ENCODE measurements around the gene TWIST2. TPM values are rescaled to one million over a fixed set of nuclear protein-coding genes. Genes with fewer than 3 reads are reported as not detected.
A peak's percentile ranks its signal among the peaks of the same experiment; 100 is the strongest.

The TWIST2 gene
- total and polyA plus RNA-seq, 5 donors, result 3.1 to 6.3 (median 5.0) TPM

- Histone ChIP-seq H3K4me3 (ENCODE audit: low read length) (no peak overlapping the region), H3K4me1 (ENCODE audit: control insufficient read depth, insufficient read depth, low read length) (no peaks in the 10 kb centered on the region), H3K27ac (ENCODE audit: low read length) (no peak overlapping the region), H3K9me3 (ENCODE audit: control insufficient read depth, low read length) (no peaks in the 10 kb centered on the region), H3K27me3 (ENCODE audit: control insufficient read depth, insufficient read depth) (no peaks in the 10 kb centered on the region)
- 82% methylated on average over 14 of the region's 14 CpGs for WGBS
- DNase-seq (peak in 1 of 3 donors; percentile 34), ATAC-seq (no peak)
- intact Hi-C loops (cut with DNase I), result no loop called here
Measured at GRCh38 chr2:238901461-238902057, 53.7 kb downstream of the TWIST2 start.

DNA sequence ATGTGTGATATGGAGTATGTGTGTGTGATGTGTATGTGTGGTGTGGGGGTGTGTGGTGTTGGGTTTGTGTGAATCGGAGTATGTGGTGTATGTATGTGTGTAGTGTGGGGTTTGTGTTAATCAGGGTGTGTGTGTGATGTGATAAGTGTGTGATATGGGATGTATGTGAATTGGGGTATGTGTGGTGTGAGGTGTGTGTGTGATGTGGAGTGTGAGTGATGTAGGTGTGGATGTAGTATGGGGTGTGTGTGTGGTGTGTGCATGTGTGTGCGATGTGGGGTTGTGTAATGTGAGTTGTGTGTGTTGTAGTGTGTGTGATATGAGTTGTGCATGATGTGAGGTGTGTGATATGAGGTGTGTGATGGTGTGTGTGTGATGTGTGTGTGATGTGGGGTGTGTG, 54.4 kb downstream of the TWIST2 start:
- WGBS, result 91% methylated on average over 2 of the region's 2 CpGs

DNA sequence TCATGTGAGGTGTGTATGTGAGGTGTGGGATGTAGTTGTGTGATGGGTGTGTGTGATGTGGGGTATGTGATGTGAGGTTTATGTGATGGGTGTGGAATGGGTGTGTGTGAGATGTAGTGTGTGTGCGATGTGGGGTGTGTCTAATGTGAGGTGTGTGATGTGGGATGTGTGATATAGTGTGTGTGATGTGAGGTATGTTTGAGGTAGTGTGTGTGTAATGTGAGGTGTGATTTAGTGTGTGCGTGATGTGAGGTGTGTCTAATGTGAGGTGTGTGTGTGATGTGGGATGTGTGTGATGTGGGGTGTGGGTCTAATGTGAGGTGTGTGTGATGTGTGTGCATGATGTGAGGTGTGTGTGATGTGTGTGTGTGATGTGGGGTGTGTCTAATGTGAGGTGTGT, 55.3 kb downstream of the TWIST2 start:
- Histone ChIP-seq H3K27me3 (ENCODE audit: control insufficient read depth, insufficient read depth) (no peaks in the 10 kb centered on the region), H3K4me3 (ENCODE audit: low read length) (no peak overlapping the region), H3K4me1 (ENCODE audit: control insufficient read depth, insufficient read depth, low read length) (no peaks in the 10 kb centered on the region), H3K9me3 (ENCODE audit: control insufficient read depth, low read length) (no peaks in the 10 kb centered on the region), H3K27ac (ENCODE audit: low read length) (no peak overlapping the region)
- DNase-seq (no peak), ATAC-seq (no peak)
- WGBS, result 99% methylated on average over 2 of the region's 2 CpGs
- intact Hi-C loops (cut with DNase I), result no loop called here

More for the DNA sequence above, 54.4 kb downstream of the TWIST2 start:
- no peaks in the 10 kb centered on the region for H3K27me3 ChIP-seq (ENCODE audit: control insufficient read depth, insufficient read depth)
- no peak for DNase-seq
- intact Hi-C loops (cut with DNase I), result no loop called here
- ATAC-seq, result no peak
- H3K27ac ChIP-seq (ENCODE audit: low read length), result no peak overlapping the region
- no peaks in the 10 kb centered on the region for H3K9me3 ChIP-seq (ENCODE audit: control insufficient read depth, low read length)
- no peak overlapping the region for H3K4me3 ChIP-seq (ENCODE audit: low read length)
- no peaks in the 10 kb centered on the region for H3K4me1 ChIP-seq (ENCODE audit: control insufficient read depth, insufficient read depth, low read length)

DNA sequence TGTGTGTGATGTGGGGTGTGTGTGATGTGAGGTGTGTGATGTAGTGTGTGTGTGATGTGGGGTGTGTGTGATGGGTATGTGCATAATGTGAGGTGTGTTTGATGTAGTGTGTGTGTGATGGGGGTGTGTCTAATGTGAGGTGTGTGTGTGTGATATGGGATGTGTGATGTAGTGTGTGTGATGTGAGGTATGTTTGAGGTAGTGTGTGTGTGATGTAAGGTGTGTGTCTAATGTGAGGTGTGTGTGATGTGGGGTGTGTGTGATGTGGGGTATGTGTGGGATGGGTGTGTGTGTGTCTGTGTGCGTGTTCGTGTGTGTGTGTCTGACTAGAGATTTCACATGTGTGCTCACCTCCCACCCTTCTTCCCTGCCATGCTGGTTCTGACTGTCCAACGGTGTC, 56.3 kb downstream of the TWIST2 start:
- DNase-seq, result no peak
- no peak overlapping the region for H3K4me3 ChIP-seq (ENCODE audit: low read length)
- no peaks in the 10 kb centered on the region for H3K4me1 ChIP-seq (ENCODE audit: control insufficient read depth, insufficient read depth, low read length)
- WGBS, result 88% methylated on average over 3 of the region's 3 CpGs
- H3K27ac ChIP-seq (ENCODE audit: low read length), result no peak overlapping the region
- intact Hi-C loops (cut with DNase I), result no loop called here
- H3K9me3 ChIP-seq (ENCODE audit: control insufficient read depth, low read length), result no peaks in the 10 kb centered on the region
- H3K27me3 ChIP-seq (ENCODE audit: control insufficient read depth, insufficient read depth), result no peaks in the 10 kb centered on the region
- ATAC-seq, result no peak

- no peak overlapping the region for H3K27ac ChIP-seq (ENCODE audit: low read length)
- WGBS, result 86% methylated on average over 3 of the region's 3 CpGs
- H3K4me1 ChIP-seq (ENCODE audit: control insufficient read depth, insufficient read depth, low read length), result no peaks in the 10 kb centered on the region
- ATAC-seq (no peak), DNase-seq (no peak)
- H3K27me3 ChIP-seq (ENCODE audit: control insufficient read depth, insufficient read depth), result no peaks in the 10 kb centered on the region
- intact Hi-C loops (cut with DNase I), result no loop called here
- no peaks in the 10 kb centered on the region for H3K9me3 ChIP-seq (ENCODE audit: control insufficient read depth, low read length)
- H3K4me3 ChIP-seq (ENCODE audit: low read length), result no peak overlapping the region
Measured at GRCh38 chr2:238904716-238905115, 56.8 kb downstream of the TWIST2 start.

- 74% methylated on average over 13 of the region's 13 CpGs for WGBS
- no peaks in the 10 kb centered on the region for H3K4me1 ChIP-seq (ENCODE audit: control insufficient read depth, insufficient read depth, low read length)
- H3K9me3 ChIP-seq (ENCODE audit: control insufficient read depth, low read length), result no peaks in the 10 kb centered on the region
- intact Hi-C loops (cut with DNase I), result no loop called here
- H3K4me3 ChIP-seq (ENCODE audit: low read length), result no peak overlapping the region
- no peak overlapping the region for H3K27ac ChIP-seq (ENCODE audit: low read length)
- no peaks in the 10 kb centered on the region for H3K27me3 ChIP-seq (ENCODE audit: control insufficient read depth, insufficient read depth)
- ATAC-seq (no peak), DNase-seq (peak in 2 of 3 donors; percentile 10 to 41)
Measured at GRCh38 chr2:238905224-238905623, 57.3 kb downstream of the TWIST2 start.

GRCh38 chr2:238905644-238906043, 57.8 kb downstream of the TWIST2 start:
- Histone ChIP-seq H3K4me1 (ENCODE audit: control insufficient read depth, insufficient read depth, low read length) (no peaks in the 10 kb centered on the region), H3K4me3 (ENCODE audit: low read length) (no peak overlapping the region), H3K27ac (ENCODE audit: low read length) (no peak overlapping the region), H3K27me3 (ENCODE audit: control insufficient read depth, insufficient read depth) (no peaks in the 10 kb centered on the region), H3K9me3 (ENCODE audit: control insufficient read depth, low read length) (no peaks in the 10 kb centered on the region)
- ATAC-seq, result no peak
- no peak for DNase-seq
- intact Hi-C loops (cut with DNase I), result no loop called here
- WGBS, result 91% methylated on average over 28 of the region's 28 CpGs

- WGBS, result 86% methylated on average over 20 of the region's 20 CpGs
- DNase-seq, result peak in 2 of 3 donors; percentile 6 to 48
- Histone ChIP-seq H3K27ac (ENCODE audit: low read length) (no peak overlapping the region), H3K9me3 (ENCODE audit: control insufficient read depth, low read length) (no peaks in the 10 kb centered on the region), H3K4me3 (ENCODE audit: low read length) (no peak overlapping the region), H3K27me3 (ENCODE audit: control insufficient read depth, insufficient read depth) (no peaks in the 10 kb centered on the region), H3K4me1 (ENCODE audit: control insufficient read depth, insufficient read depth, low read length) (no peaks in the 10 kb centered on the region)
- intact Hi-C loops (cut with DNase I), result no loop called here
- no peak for ATAC-seq
Measured at GRCh38 chr2:238906254-238906935, 58.5 kb downstream of the TWIST2 start.

- Histone ChIP-seq H3K4me1 (ENCODE audit: control insufficient read depth, insufficient read depth, low read length) (no peaks in the 10 kb centered on the region), H3K27ac (ENCODE audit: low read length) (no peak overlapping the region), H3K27me3 (ENCODE audit: control insufficient read depth, insufficient read depth) (no peaks in the 10 kb centered on the region), H3K9me3 (ENCODE audit: control insufficient read depth, low read length) (no peaks in the 10 kb centered on the region), H3K4me3 (ENCODE audit: low read length) (no peak overlapping the region)
- 86% methylated on average over 24 of the region's 24 CpGs for WGBS
- intact Hi-C loops (cut with DNase I), result no loop called here
- ATAC-seq (no peak), DNase-seq (peak in 2 of 3 donors; percentile 6 to 25)
Measured at GRCh38 chr2:238906936-238907716, 59.2 kb downstream of the TWIST2 start.

GRCh38 chr2:238907717-238908173, 59.9 kb downstream of the TWIST2 start:
- intact Hi-C loops (cut with DNase I), result no loop called here
- WGBS, result 93% methylated on average over 5 of the region's 5 CpGs
- no peak overlapping the region for H3K4me3 ChIP-seq (ENCODE audit: low read length)
- no peak overlapping the region for H3K27ac ChIP-seq (ENCODE audit: low read length)
- no peak for ATAC-seq
- no peaks in the 10 kb centered on the region for H3K9me3 ChIP-seq (ENCODE audit: control insufficient read depth, low read length)
- H3K27me3 ChIP-seq (ENCODE audit: control insufficient read depth, insufficient read depth), result no peaks in the 10 kb centered on the region
- no peaks in the 10 kb centered on the region for H3K4me1 ChIP-seq (ENCODE audit: control insufficient read depth, insufficient read depth, low read length)
- no peak for DNase-seq

Measured in right cardiac atrium (tissue), 5 donors.